Breast epithelium (tissue), 3 donors: ENCODE measurements around the gene KLHDC10.

ENCODE experiments used
- CTCF ChIP-seq, 3 donors: fragments of 450-650 bp; IDR thresholded peaks; one replicate each; pipeline ENCODE4 v1.5.1; 2016 to 2017; ENCODE audit warnings: antibody characterized with exemption in 3 of 3, mild to moderate bottlenecking in 3 of 3, moderate library complexity in 3 of 3
- POLR2A ChIP-seq: fragments of 450-650 bp; IDR thresholded peaks from one replicate; pipeline ENCODE4 v1.6.1; 2016; ENCODE audit warnings: antibody characterized with exemption, mild to moderate bottlenecking, moderate library complexity

GRCh38 chr7:130141161-130141883 is 71.0 kb downstream of the KLHDC10 start:
- TF ChIP-seq CTCF (IDR thresholded peaks at IDR 0.05) (no peak), POLR2A (no peak)
